Tibial artery (tissue), 4 donors: ENCODE results near the gene BMPR2.

Source experiments
- DNase-seq, 2 donors: peaks; one replicate each; pipeline ENCODE4 v3.0.0-alpha.2; 2019
- H3K27ac ChIP-seq, 2 donors: fragments of 200-600 bp; sonication (generic) in 1 of 2; 1 replicate in 1 of 2; 2 replicates in 1 of 2; pipeline ENCODE4 v1.5.1; 2018 to 2019; ENCODE audit warnings: mild to moderate bottlenecking in 1 of 2
- H3K27me3 ChIP-seq, 2 donors: fragments of 200-600 bp; sonication (generic) in 1 of 2; one replicate each; pipeline versions ENCODE4 v1.5.1 to v1.6.0; 2016 to 2019
- H3K36me3 ChIP-seq, 3 donors: fragments of 200-600 bp; sonication (generic) in 2 of 3; one replicate each; pipeline ENCODE4 v1.5.1; 2016 to 2019; ENCODE audit warnings: mild to moderate bottlenecking in 2 of 3
- H3K4me1 ChIP-seq, 4 donors: fragments of 200-600 bp; sonication (generic) in 2 of 4; 1 replicate in 3 of 4; 2 replicates in 1 of 4; pipeline ENCODE4 v1.5.1; 2016 to 2019
- H3K4me3 ChIP-seq, 2 donors: fragments of 200-600 bp; sonication (generic) in 1 of 2; 1 replicate in 1 of 2; 2 replicates in 1 of 2; pipeline ENCODE4 v1.5.1; 2018 to 2019; ENCODE audit warnings: mild to moderate bottlenecking in 2 of 2
- H3K9me3 ChIP-seq, 3 donors: fragments of 200-600 bp; sonication (generic) in 1 of 3; one replicate each; pipeline ENCODE4 v1.5.1; 2016 to 2019
- intact Hi-C: fragments of 100-400 bp; cut with DNase I; formaldehyde crosslinking; loops from one replicate; pipeline ENCODE4 v1.15.0; 2023; ENCODE audit warnings: low total_unique reads
- TF ChIP-seq, protein P1 (sequence below), 2 experiments: fragments of 200-600 bp in 1 of 2; fragments of 450-650 bp in 1 of 2; IDR thresholded peaks; one replicate each; pipeline ENCODE4 v1.5.1; 2017 to 2019; ENCODE audit warnings: antibody characterized with exemption in 2 of 2, mild to moderate bottlenecking in 1 of 2, moderate library complexity in 1 of 2

The BMPR2 gene

GRCh38 chr2:202455114-202455513, 79.0 kb downstream of the BMPR2 start:
- H3K4me3 ChIP-seq: no peak overlapping the region
- intact Hi-C loops: loop anchor here (10.0 kb wide), 1 partner anchor 1010 kb away; no protein-coding TSS in a partner anchor
- H3K27me3 ChIP-seq: no peaks in the 10 kb centered on the region
- H3K9me3 ChIP-seq: no peaks in the 10 kb centered on the region
- peaks cover 0 to 33% (median 8%) of the 10 kb centered on the region in 4 donors for H3K4me1 ChIP-seq
- no peak for DNase-seq
- TF ChIP-seq, protein P1, sequence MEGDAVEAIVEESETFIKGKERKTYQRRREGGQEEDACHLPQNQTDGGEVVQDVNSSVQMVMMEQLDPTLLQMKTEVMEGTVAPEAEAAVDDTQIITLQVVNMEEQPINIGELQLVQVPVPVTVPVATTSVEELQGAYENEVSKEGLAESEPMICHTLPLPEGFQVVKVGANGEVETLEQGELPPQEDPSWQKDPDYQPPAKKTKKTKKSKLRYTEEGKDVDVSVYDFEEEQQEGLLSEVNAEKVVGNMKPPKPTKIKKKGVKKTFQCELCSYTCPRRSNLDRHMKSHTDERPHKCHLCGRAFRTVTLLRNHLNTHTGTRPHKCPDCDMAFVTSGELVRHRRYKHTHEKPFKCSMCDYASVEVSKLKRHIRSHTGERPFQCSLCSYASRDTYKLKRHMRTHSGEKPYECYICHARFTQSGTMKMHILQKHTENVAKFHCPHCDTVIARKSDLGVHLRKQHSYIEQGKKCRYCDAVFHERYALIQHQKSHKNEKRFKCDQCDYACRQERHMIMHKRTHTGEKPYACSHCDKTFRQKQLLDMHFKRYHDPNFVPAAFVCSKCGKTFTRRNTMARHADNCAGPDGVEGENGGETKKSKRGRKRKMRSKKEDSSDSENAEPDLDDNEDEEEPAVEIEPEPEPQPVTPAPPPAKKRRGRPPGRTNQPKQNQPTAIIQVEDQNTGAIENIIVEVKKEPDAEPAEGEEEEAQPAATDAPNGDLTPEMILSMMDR (IDR thresholded peaks at IDR 0.05): no peak
- H3K27ac ChIP-seq: no peak overlapping the region
- no peaks in the 10 kb centered on the region for H3K36me3 ChIP-seq

GRCh38 chr2:202460119-202460518, 84.0 kb downstream of the BMPR2 start:
- Histone ChIP-seq H3K4me3 (no peak overlapping the region), H3K27ac (no peak overlapping the region), H3K27me3 (no peaks in the 10 kb centered on the region), H3K36me3 (peaks cover 1 to 5% (median 3%) of the 10 kb centered on the region in 3 donors), H3K9me3 (no peaks in the 10 kb centered on the region), H3K4me1 (peaks cover 0 to 13% (median 1%) of the 10 kb centered on the region in 4 donors)
- TF ChIP-seq, protein P1 (IDR thresholded peaks at IDR 0.05): no peak
- intact Hi-C loops: no loop called here
- DNase-seq: no peak

DNA sequence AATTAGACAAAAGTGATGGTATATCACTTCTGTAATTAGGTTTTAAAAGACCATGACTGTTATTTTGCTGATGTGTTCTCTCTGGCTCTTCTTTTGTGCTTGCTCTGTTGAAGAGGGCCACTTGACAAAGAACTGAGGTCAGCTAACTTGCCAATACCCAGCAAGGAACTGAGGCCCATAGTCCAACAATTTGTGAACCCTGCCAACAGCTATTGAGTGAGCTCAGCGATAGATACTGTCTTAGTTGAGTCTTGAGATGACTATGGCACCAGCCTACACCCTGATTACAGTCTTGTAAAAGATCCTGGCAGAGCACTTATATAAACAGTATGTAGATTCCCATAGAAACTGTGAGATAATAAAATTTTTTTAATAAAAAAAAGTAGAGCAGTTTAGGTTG, 103.0 kb downstream of the BMPR2 start:
- Histone ChIP-seq H3K4me3 (no peak overlapping the region), H3K9me3 (no peaks in the 10 kb centered on the region), H3K27ac (no peak overlapping the region), H3K36me3 (peaks cover 0 to 20% (median 0%) of the 10 kb centered on the region in 3 donors), H3K4me1 (no peaks in the 10 kb centered on the region), H3K27me3 (no peaks in the 10 kb centered on the region)
- DNase-seq: no peak
- TF ChIP-seq, protein P1 (IDR thresholded peaks at IDR 0.05): no peak
- intact Hi-C loops: no loop called here

- no peak for DNase-seq
- Histone ChIP-seq H3K4me1 (no peaks in the 10 kb centered on the region), H3K27ac (no peak overlapping the region), H3K9me3 (no peaks in the 10 kb centered on the region), H3K36me3 (peaks cover 0 to 20% (median 0%) of the 10 kb centered on the region in 3 donors), H3K4me3 (no peak overlapping the region), H3K27me3 (no peaks in the 10 kb centered on the region)
- intact Hi-C loops: no loop called here
- TF ChIP-seq, protein P1 (IDR thresholded peaks at IDR 0.05): no peak
Measured at GRCh38 chr2:202479610-202480009, 103.5 kb downstream of the BMPR2 start.

- no peak overlapping the region for H3K4me3 ChIP-seq
- no peak overlapping the region for H3K27ac ChIP-seq
- intact Hi-C loops: no loop called here
- no peaks in the 10 kb centered on the region for H3K27me3 ChIP-seq
- no peaks in the 10 kb centered on the region for H3K9me3 ChIP-seq
- peaks cover 0 to 18% (median 14%) of the 10 kb centered on the region in 4 donors for H3K4me1 ChIP-seq
- TF ChIP-seq, protein P1 (IDR thresholded peaks at IDR 0.05): no peak
- H3K36me3 ChIP-seq: peaks cover 0 to 16% (median 0%) of the 10 kb centered on the region in 3 donors
- DNase-seq: no peak
Measured at GRCh38 chr2:202486351-202486750, 110.2 kb downstream of the BMPR2 start.

GRCh38 chr2:202488671-202489070, 112.5 kb downstream of the BMPR2 start:
- intact Hi-C loops: no loop called here
- DNase-seq: no peak
- TF ChIP-seq, protein P1 (IDR thresholded peaks at IDR 0.05): no peak
- Histone ChIP-seq H3K36me3 (peaks cover 0 to 2% (median 0%) of the 10 kb centered on the region in 3 donors), H3K27ac (no peak overlapping the region), H3K4me1 (peaks cover 0 to 27% (median 18%) of the 10 kb centered on the region in 4 donors), H3K4me3 (no peak overlapping the region), H3K27me3 (no peaks in the 10 kb centered on the region), H3K9me3 (no peaks in the 10 kb centered on the region)
